Measurements from ENCODE around the gene SUPT5H.

- TF ChIP-seq POLR2A (IDR thresholded peaks at IDR 0.05): peak; percentile 48
- TF ChIP-seq, protein P1, sequence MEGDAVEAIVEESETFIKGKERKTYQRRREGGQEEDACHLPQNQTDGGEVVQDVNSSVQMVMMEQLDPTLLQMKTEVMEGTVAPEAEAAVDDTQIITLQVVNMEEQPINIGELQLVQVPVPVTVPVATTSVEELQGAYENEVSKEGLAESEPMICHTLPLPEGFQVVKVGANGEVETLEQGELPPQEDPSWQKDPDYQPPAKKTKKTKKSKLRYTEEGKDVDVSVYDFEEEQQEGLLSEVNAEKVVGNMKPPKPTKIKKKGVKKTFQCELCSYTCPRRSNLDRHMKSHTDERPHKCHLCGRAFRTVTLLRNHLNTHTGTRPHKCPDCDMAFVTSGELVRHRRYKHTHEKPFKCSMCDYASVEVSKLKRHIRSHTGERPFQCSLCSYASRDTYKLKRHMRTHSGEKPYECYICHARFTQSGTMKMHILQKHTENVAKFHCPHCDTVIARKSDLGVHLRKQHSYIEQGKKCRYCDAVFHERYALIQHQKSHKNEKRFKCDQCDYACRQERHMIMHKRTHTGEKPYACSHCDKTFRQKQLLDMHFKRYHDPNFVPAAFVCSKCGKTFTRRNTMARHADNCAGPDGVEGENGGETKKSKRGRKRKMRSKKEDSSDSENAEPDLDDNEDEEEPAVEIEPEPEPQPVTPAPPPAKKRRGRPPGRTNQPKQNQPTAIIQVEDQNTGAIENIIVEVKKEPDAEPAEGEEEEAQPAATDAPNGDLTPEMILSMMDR (IDR thresholded peaks at IDR 0.05): no peak
These were observed 39.3 kb upstream of the SUPT5H start for GRCh38 chr19:39405958-39406655.

All from breast epithelium (tissue), 3 donors.